ENCODE results near the gene PILRA. TPM values are rescaled to one million over a fixed set of nuclear protein-coding genes. Genes with fewer than 3 reads are reported as not detected.
"Not testable (repeated sequence)": the region's sequence is repeated elsewhere in the genome, so short reads cannot be mapped to it uniquely, and the experiment has no call there.

PILRA gene
- polyA plus RNA-seq, 12 donors: 1.6 to 9.3 (median 2.5) TPM; not detected in 2

DNA sequence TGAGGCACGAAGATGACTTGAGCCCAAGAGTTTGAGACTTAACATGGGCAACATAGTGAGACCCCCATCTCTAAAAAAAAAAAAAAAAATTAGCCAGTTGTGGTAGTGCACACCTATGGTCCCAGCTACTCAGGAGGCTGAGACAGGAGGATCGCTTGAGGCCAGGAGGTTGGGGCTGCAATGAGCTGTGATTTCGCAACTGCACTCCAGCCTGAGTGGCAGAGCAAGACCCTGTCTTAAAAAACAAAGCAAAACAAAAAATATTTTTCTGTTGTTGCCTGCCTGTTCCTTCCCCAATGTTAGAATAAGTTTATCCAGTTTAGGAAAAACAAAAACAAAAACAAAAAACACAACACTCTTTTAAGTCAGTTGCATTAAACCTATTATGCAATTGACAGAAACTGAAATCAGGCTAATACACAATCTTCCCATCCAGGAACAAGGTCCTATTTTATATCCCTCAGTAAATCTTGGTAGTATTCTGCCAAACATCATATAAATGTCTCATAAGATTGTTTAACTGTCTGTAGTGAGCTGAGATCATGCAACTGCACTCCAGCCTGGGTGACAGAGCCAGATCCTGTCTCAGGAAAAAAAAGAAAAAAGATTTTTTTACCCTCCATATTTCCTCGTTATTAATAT, 4.9 kb downstream of the PILRA start:
- no peak for DNase-seq

DNA sequence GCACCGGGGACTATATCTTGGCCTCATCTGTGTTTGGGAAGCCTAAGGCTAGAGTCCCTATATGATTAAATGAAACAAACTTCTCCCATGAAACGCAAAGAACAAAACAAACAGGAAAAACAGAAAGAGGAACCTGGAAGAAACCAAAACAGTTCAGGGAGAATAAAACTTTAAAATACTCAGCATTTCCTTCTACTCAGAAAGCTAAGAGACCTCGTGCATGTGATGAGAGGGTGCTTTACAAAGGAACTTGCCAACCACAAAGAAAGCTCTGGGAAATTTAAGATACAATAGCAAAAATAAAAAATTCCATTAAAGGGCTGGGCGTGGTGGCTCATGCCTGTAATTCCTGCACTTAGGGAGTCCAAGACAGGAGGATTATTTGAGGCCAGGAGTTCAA, 6.9 kb downstream of the PILRA start:
- no peak for DNase-seq

GRCh38 chr7:100381531-100382233, 8.4 kb downstream of the PILRA start:
- DNase-seq: not testable (repeated sequence)

DNA sequence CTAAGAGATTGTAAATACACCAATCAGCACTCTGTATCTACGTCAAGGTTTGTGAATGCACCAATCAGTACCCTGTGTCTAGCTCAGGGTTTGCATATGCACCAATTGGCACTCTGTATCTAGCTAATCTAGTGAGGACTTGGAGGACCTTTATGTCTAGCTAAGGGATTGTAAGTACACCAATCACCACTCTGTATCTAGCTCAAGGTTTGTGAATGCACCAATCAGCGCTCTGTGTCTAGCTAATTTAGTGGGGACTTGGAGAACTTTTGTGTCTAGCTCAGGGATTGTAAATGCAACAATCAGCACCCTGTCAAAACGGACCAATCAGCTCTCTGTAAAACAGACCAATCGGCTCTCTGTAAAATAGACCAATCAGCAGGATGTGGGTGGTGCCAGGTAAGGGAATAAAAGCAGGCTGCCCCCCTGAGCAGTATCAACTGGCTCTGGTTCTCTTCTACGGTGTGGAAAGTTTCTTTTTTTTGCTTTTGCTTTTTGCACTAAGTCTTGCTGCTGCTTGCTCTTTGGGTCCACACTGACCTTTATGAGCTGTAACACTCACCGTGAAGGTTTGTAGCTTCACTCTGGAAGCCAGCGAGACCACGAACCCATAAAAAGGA, 9.1 kb downstream of the PILRA start:
- DNase-seq: not testable (repeated sequence)

DNA sequence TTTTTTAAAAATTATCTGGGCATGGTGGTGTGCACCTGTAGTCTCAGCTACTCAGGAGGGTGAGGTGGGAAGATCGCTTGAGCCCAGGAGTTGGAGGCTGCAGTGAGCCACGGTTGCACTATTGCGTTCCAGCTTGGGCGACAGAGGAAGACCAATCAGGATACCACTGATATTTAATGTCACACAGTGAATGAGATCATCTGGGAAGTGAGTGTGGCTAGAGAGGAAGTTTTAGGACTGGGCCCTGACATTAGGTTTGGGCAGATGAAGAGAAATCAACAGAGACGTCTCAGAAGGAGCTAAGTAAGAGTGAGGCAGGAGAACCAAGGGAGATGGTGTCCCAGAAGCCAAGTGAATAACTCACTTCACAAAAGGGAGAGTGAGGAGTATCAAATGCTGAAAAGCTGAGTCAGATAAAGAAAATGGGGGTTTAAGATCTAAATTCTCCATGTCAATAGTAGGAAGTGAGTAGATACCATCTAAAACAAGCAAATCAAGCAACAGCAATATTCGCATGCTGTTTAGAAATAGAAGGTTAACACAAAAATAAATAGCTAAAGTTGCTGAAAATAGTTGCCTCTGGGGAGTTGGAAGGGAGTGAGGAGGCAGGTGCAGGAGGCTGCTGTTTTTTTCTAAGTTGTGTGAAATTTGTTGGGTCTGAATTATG, 11.5 kb downstream of the PILRA start:
- no peak for DNase-seq

GRCh38 chr7:100386940-100387339, 13.7 kb downstream of the PILRA start:
- DNase-seq: no peak

GRCh38 chr7:100387695-100388094, 14.4 kb downstream of the PILRA start:
- no peak for DNase-seq

GRCh38 chr7:100389437-100390088, 16.3 kb downstream of the PILRA start:
- DNase-seq: no peak

- DNase-seq: no peak
These were observed 17.2 kb downstream of the PILRA start for GRCh38 chr7:100390286-100391009.

DNA sequence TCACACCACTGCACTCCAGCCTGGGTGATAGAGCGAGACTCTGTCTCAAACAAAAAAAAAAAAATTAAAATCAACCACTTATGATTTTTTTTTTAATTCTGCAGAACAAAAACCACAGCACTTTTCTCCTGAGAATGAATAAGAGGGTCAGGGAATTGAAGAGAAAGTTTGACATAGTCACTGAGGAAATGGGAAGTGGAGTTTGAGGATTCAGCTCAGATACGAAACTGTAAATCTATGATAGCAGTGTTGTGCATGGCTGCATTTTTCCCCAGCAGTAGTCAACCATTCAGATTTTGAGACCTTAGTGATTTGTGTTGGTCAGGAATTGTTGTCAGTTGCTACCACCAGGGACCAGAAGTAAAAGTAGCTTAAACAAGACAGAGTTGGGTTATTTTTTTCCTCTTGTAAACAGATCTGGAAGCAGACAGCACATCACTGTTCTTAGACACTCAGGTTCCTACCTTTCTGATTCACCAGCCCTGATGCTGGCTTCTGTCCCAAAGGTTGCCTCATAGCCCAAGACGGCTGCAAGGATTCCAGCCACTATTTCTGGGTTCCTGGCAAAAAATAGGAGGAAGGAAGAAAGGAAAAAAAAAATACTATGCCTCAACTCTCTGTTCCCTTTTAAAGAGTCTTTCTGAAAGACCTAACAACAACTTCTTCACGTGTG, 20.1 kb downstream of the PILRA start:
- DNase-seq: no peak

DNA sequence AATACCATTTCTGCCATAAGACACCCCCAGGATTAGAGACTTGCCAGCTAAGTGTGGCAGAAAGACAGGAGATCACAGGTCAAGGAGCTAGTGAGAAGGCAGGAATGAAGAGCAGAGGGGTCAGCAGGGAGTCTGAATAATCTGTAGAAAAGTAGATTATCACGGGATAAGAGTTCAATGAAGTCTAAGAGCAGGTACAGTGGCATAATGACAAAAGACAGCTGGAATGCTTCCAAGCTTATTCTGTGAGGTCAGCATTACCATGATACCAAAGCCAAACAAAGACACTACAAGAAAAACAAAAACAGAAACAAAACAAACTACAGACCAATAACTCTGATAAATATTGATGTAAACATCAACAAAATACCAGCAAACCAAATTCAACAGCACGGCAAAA, 20.8 kb downstream of the PILRA start:
- no peak for DNase-seq

DNA sequence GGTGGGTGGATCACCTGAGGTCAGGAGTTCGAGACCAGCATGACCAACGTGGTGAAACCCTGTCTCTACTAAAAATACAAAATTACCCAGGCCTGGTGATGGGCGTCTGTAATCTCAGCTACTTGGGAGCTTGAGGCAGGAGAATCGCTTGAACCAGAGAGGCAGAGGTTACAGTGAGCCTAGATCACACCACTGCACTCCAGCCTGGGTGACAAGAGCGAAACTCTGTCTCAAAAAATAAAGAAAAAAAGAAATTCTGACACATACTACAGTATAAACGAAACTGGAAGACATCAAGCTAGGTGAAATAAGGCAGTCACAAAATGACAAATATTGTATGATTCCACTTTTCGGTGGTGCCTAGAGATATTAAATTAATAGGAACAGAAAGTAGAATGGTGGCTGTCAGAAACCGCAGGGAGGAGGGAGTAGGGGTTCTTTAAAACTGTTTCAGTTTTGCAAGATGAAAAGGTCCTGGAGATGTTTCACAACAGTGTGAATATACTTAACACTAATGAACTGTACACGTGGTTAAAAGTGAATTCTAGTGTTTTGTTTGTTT, 23.2 kb downstream of the PILRA start:
- no peak for DNase-seq

GRCh38 chr7:100397315-100398081, 24.2 kb downstream of the PILRA start:
- no peak for DNase-seq

DNA sequence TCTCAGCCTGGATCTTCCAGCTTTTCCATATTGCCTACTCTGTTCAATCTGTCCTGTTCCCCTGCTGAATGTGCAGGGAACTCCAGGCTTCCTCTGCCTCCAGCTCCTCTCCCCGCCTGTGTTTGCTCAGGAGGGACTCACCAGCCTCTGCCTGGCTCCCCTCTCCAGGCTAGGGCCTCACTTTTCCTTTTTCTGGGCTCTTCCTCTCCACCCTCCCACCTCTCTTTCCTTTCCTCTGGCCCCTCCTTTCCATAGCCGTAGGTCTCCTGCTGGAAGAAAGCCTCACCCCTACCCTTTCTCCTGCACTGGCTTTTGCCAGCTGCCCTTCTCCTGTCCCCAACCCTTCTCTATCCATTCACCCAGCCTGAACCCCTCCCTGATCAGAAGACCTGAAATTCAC, 25.0 kb downstream of the PILRA start:
- no peak for DNase-seq

DNA sequence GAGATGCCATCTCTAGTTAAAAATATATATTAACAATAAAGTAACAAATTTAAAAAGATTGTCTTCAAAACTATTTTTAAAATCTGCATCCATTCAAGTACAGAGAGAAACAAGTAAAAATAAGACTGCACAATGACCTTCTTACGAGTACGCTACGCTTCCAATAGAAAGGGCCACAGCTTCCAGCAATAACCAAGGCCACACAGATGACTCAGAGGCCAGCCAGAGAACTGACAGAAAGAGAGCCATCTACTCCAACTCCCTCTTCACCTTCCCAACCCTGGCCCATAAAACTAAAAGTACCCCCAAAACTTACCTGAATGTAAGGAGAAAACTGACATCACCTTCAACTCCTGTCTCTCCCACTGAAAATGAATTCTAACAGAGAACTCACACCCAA, 26.8 kb downstream of the PILRA start:
- no peak for DNase-seq

GRCh38 chr7:100400656-100401055, 27.4 kb downstream of the PILRA start:
- DNase-seq: no peak

DNA sequence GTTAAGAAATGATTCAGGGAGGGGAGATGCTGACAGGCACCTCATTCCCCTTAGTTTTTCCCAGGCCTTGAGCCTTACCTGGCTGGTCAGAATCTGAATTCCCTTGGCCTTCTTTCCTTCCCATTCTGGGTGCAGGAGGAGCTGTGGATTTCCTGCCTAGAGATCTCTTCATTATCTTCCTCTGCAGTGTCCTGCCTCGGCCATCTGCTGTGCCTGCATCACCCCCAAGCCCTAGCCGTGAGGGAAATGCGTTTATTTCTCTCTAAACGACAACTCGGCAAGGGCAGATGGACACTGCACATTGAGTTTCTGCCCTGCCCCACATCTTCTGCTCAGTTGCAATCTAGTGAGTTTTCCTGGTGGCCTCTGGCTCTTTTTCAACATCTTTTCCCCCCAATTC, 28.5 kb downstream of the PILRA start:
- no peak for DNase-seq

DNA sequence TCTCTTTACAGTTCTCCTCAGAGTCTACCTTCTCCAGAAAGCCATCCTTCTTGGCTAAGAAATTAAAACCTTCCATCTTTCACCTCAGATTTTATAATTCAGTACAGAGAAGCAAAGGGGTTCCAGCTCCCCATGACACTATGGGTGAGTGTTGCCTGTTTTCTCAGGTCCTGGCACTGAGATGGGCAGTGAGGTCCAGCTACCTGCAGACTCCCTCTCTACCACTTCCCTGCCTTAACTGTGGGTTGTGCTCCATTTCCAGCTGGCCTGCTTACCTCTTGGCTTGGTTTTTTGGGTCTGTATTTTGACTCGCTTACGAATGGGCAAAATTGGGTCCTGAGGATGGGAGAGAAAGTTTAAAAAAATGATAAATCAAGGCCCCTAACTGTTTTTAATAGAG, 29.0 kb downstream of the PILRA start:
- DNase-seq: no peak

DNA sequence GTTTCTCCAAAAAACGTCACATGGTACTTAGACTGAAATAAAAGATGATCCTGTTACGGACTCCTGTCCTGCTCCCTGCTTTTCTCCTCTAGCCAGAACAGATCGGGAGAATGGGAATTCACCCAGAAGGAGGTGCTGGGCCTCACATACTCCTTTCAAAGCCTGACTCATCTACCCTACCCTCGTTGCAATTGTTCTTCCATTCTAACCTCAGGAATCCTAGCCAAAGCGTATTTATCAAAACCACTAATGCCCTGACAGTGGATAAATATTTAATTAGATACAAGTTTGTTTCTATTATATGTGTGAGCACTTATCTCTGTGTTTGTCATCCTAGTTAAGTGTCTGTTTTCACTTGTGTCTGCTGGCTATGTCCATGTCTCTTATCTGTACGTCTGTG, 33.5 kb downstream of the PILRA start:
- no peak for DNase-seq

All from muscle of arm (tissue), 12 donors.